Tibial nerve (tissue), 4 donors: ENCODE data around the gene SPG11. TPM values are rescaled to one million over a fixed set of nuclear protein-coding genes. Genes with fewer than 3 reads are reported as not detected.

ENCODE experiments used
- DNase-seq, 2 donors: peaks; one replicate each; pipeline ENCODE4 v3.0.0-alpha.2; 2019; ENCODE audit warnings: low spot score in 2 of 2
- H3K27ac ChIP-seq, 4 donors: fragments of 200-600 bp; sonication (generic) in 3 of 4; one replicate each; pipeline ENCODE4 v1.5.1; 2017 to 2019; ENCODE audit warnings: mild to moderate bottlenecking in 1 of 4
- H3K27me3 ChIP-seq, 2 donors: fragments of 200-600 bp; sonication (generic) in 1 of 2; one replicate each; pipeline versions ENCODE4 v1.5.1 to v1.6.0; 2017 to 2019
- H3K36me3 ChIP-seq, 3 donors: fragments of 200-600 bp; sonication (generic); one replicate each; pipeline ENCODE4 v1.5.1; 2018 to 2019
- H3K4me1 ChIP-seq, 4 donors: fragments of 200-600 bp; sonication (generic) in 3 of 4; one replicate each; pipeline ENCODE4 v1.5.1; 2017 to 2019
- H3K4me3 ChIP-seq, 4 donors: fragments of 200-600 bp; sonication (generic) in 3 of 4; one replicate each; pipeline ENCODE4 v1.5.1; 2017 to 2019; ENCODE audit warnings: mild to moderate bottlenecking in 1 of 4, moderate library complexity in 1 of 4
- H3K9me3 ChIP-seq, 4 donors: fragments of 200-600 bp; sonication (generic) in 3 of 4; one replicate each; pipeline ENCODE4 v1.5.1; 2017 to 2019
- CTCF ChIP-seq, 5 experiments: fragments of 200-600 bp in 3 of 5; fragments of 450-650 bp in 2 of 5; sonication (generic) in 3 of 5; IDR thresholded peaks; one replicate each; pipeline ENCODE4 v1.5.1; 2016 to 2019; ENCODE audit warnings: antibody characterized with exemption in 5 of 5, mild to moderate bottlenecking in 3 of 5, moderate library complexity in 2 of 5
- EP300 ChIP-seq, 2 donors: sonication (generic); formaldehyde crosslinking; IDR thresholded peaks; one replicate each; pipeline ENCODE4 v1.6.1; 2017; ENCODE audit warnings: antibody characterized with exemption in 2 of 2, mild to moderate bottlenecking in 1 of 2
- POLR2A ChIP-seq, 2 donors: fragments of 450-650 bp; IDR thresholded peaks; one replicate each; pipeline ENCODE4 v1.6.1; 2017; ENCODE audit warnings: antibody characterized with exemption in 2 of 2, mild to moderate bottlenecking in 2 of 2, moderate library complexity in 2 of 2
- WGBS, 2 donors: methylation state at CpG; one replicate each; pipeline ENCODE4 v1.1.5; 2018; 5-methylcytosine and 5-hydroxymethylcytosine counted together
- small RNA-seq: library from RNA; depleted of rRNA; stranded (forward); fragments of <200 nt; gene quantifications from one replicate; pipeline ENCODE3, GENCODE V24; 2016
- total RNA-seq, 4 donors: library from RNA; depleted of rRNA; stranded (reverse); fragments of >200 nt; gene quantifications; one replicate each; pipeline ENCODE4 v1.1.0, GENCODE V29; 2016

The SPG11 gene
- total RNA-seq, 4 donors from 2014 or later = 65.5 to 157 (median 96.2) TPM

DNA sequence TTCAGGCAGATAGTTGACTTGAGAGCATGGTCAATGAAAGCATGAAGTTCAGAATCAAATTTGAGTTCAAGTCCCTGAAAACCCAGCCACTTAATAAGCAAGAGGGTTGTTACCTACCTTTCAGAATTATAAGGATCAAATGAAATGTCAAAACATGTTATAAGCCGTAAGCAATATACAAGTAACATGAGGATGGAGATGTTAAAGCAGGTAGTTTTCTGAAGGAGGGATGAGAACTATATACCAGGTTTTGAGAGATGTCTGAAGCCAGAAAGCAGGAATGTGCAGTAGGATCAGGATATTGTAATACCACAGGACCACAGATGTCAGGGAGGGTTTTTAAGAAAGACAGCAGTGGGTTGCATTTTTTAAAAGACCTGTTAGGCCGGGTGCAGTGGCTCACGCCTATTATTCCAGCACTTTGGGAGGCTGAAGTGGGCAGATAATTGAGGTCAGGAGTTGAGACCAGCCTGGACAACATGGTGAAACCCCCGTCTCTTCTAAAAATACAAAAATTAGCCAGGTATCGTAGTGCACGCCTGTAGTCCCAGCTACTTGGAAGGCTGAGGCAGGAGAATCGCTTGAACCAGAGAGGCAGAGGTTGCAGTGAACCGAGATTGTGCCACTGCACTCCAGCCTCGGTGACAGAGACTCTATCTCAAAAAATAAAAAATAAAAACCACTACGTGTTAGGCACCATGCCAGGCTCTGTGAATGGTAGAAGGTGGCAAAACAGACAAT, 133.4 kb downstream of the SPG11 start:
- peaks cover 0 to 24% (median 0%) of the 10 kb centered on the region in 3 donors for H3K36me3 ChIP-seq
- no peaks in the 10 kb centered on the region for H3K27me3 ChIP-seq
- H3K27ac ChIP-seq = no peak overlapping the region
- TF ChIP-seq CTCF (IDR thresholded peaks at IDR 0.05) = no peak
- TF ChIP-seq EP300 (IDR thresholded peaks at IDR 0.05) = no peak
- TF ChIP-seq POLR2A (IDR thresholded peaks at IDR 0.05) = no peak
- 80 to 82% methylated on average over 10 of the region's 10 CpGs for WGBS, 2 donors
- peaks cover 0 to 10% (median 0%) of the 10 kb centered on the region in 4 donors for H3K4me1 ChIP-seq
- H3K4me3 ChIP-seq = no peak overlapping the region
- H3K9me3 ChIP-seq = no peaks in the 10 kb centered on the region
- no peak for DNase-seq

DNA sequence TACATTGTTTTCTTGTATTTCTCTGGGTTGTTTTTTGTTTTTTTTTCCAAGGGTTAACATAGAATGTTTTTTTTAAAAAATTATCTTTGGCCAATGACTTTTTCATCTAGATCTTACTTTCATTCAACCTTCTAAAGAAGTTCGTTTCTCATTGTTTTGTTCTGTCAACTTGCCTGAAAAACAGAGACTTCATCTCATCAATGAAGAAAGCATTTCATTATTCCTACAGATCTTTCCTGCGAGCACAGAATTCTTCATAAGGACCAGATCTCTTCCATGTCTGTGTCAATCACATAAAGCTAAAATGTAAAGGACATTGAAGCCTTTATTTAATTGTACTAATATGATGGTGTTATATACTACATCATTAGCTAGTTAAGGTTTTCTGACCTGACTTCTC, 136.2 kb downstream of the SPG11 start:
- H3K4me3 ChIP-seq = no peak overlapping the region
- peaks cover 0 to 5% (median 0%) of the 10 kb centered on the region in 4 donors for H3K4me1 ChIP-seq
- H3K27me3 ChIP-seq = no peaks in the 10 kb centered on the region
- no peak overlapping the region for H3K27ac ChIP-seq
- TF ChIP-seq EP300 (IDR thresholded peaks at IDR 0.05) (no peak), POLR2A (IDR thresholded peaks at IDR 0.05) (no peak)
- WGBS, 2 donors = 48 to 65% methylated on average over 2 of the region's 2 CpGs
- no peaks in the 10 kb centered on the region for H3K9me3 ChIP-seq
- DNase-seq = no peak
- H3K36me3 ChIP-seq = peaks cover 0 to 29% (median 4%) of the 10 kb centered on the region in 3 donors

DNA sequence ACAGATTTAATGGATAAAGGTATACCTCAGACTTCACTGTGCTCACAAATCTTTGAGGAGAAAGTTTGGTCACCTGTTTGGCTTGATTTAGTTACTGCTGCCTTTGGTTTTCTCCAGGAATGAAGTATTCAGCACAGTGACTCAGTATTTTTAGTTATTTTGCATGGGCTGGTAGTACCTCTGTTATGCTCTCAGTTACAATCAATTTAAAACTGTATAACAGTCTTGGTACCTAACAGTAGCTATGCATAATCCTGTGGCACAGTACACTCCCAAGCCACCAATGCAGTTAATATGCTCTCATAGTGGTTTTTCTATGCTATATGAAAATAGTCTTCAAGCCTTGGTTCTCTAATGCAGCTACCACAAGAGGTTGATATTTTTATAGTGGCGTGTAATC, 138.4 kb downstream of the SPG11 start:
- WGBS, 2 donors = 94 to 100% methylated on average over 1 of the region's 1 CpG
- Histone ChIP-seq H3K27me3 (no peaks in the 10 kb centered on the region), H3K27ac (no peak overlapping the region), H3K4me1 (peaks cover 0 to 5% (median 0%) of the 10 kb centered on the region in 4 donors), H3K36me3 (peaks cover 0 to 43% (median 8%) of the 10 kb centered on the region in 3 donors), H3K9me3 (no peaks in the 10 kb centered on the region), H3K4me3 (no peak overlapping the region)
- DNase-seq = no peak
- no peak for TF ChIP-seq POLR2A (IDR thresholded peaks at IDR 0.05)
- TF ChIP-seq CTCF (IDR thresholded peaks at IDR 0.05) = no peak
- no peak for TF ChIP-seq EP300 (IDR thresholded peaks at IDR 0.05)

- no peak for TF ChIP-seq CTCF (IDR thresholded peaks at IDR 0.05)
- TF ChIP-seq EP300 (IDR thresholded peaks at IDR 0.05) = no peak
- no peak for TF ChIP-seq POLR2A (IDR thresholded peaks at IDR 0.05)
- no peaks in the 10 kb centered on the region for H3K27me3 ChIP-seq
- H3K36me3 ChIP-seq = peaks cover 0 to 74% (median 8%) of the 10 kb centered on the region in 3 donors
- no peak overlapping the region for H3K4me3 ChIP-seq
- no peaks in the 10 kb centered on the region for H3K4me1 ChIP-seq
- DNase-seq = no peak
- WGBS, 2 donors = 89 to 94% methylated on average over 6 of the region's 6 CpGs
- H3K9me3 ChIP-seq = no peaks in the 10 kb centered on the region
- no peak overlapping the region for H3K27ac ChIP-seq
These were observed 143.9 kb downstream of the SPG11 start for GRCh38 chr15:44519537-44519936.

DNA sequence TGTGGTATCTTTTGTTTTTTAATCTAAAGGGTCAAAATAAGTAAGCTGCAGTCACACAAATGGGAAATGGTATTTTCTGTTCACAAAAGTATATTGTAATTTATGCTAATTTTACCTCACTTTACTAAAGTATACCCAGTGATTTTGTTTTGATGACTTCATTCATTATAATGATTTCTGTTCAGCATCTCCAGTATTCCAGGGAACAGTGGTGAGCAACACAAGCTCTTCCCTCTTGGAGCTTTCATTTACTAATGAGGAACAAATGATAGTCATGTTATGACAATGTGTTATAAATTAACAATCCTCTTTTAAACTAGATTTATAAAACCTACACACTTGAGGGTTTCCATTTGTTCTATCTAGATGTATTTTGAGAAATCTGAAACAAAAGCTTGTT, 147.0 kb downstream of the SPG11 start:
- Histone ChIP-seq H3K36me3 (peaks cover 0 to 49% (median 5%) of the 10 kb centered on the region in 3 donors), H3K4me1 (no peaks in the 10 kb centered on the region), H3K9me3 (no peaks in the 10 kb centered on the region), H3K27me3 (no peaks in the 10 kb centered on the region), H3K4me3 (no peak overlapping the region), H3K27ac (no peak overlapping the region)
- no peak for DNase-seq
- TF ChIP-seq POLR2A (IDR thresholded peaks at IDR 0.05) = no peak
- TF ChIP-seq EP300 (IDR thresholded peaks at IDR 0.05) = no peak
- TF ChIP-seq CTCF (IDR thresholded peaks at IDR 0.05) = no peak

Small RNAs within 50 kb of the gene (small RNA-seq; reads per million reads assigned to genes)
- not detected for gene RF00019

Other genes with a start within 250 kb of the SPG11 start
- 10 to 100 TPM; 35.2 to 52.2 (median 44.4) TPM for gene CTDSPL2, start 236.0 kb downstream of the SPG11 start, total RNA-seq
- 10 to 100 TPM; 53.6 to 93.6 (median 74.7) TPM for gene EIF3J, start 126.5 kb downstream of the SPG11 start, total RNA-seq
- under 1 TPM; 0.30 to 0.98 (median 0.86) TPM for gene PATL2, start 47.7 kb upstream of the SPG11 start, total RNA-seq
- gene B2M, start 47.9 kb upstream of the SPG11 start, total RNA-seq = 1,000 to 10,000 TPM; 2,056 to 2,934 (median 2,402) TPM
- gene TRIM69, start 72.9 kb upstream of the SPG11 start, total RNA-seq = 10 to 100 TPM; 11.7 to 27.1 (median 19.3) TPM